HG03354 (cell line): Measurements from ENCODE around the gene STXBP5.
"Not testable (repeated sequence)": the region's sequence is repeated elsewhere in the genome, so short reads cannot be mapped to it uniquely, and the experiment has no call there.

Source experiments
- ATAC-seq: cut with Tn5 transposase; IDR thresholded peaks from one replicate; pipeline ENCODE4 v1.9.1; 2021; ENCODE audit warnings: mild to moderate bottlenecking; ENCODE audit not compliant: unreplicated experiment, poor library complexity, severe bottlenecking

Gene STXBP5

DNA sequence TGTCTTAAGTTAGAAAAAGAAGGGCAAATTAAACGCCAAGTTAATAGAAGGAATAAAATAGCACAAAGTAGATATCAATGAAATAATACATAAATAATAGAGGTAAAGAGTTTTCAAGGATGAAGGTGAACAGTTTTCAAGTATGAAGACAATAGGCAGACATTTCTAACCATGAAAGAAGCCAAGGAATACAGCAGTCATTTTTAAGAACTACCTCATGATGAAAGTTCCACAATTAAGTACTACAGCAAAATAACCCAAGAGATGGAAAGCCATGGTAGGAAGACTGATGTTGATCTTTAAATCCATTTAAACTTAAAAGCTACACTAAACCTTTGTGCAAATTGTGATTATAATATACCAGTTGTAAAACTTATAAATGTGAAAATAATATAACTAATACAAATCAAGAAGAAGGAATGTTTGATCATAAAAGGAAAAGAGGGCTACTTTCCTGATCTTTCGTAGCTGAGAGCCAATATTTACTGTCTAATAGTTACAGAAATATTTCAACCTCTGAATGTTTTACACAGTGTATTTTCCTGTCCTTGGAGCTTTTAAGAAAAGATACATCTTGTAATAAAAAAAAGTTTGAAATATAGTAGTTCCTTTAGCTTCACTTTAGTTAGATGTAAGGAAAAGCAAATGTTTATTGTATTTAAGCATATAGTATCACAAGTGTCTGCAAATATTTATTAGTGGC lies 143.1 kb downstream of the STXBP5 start:
- no peak for ATAC-seq

DNA sequence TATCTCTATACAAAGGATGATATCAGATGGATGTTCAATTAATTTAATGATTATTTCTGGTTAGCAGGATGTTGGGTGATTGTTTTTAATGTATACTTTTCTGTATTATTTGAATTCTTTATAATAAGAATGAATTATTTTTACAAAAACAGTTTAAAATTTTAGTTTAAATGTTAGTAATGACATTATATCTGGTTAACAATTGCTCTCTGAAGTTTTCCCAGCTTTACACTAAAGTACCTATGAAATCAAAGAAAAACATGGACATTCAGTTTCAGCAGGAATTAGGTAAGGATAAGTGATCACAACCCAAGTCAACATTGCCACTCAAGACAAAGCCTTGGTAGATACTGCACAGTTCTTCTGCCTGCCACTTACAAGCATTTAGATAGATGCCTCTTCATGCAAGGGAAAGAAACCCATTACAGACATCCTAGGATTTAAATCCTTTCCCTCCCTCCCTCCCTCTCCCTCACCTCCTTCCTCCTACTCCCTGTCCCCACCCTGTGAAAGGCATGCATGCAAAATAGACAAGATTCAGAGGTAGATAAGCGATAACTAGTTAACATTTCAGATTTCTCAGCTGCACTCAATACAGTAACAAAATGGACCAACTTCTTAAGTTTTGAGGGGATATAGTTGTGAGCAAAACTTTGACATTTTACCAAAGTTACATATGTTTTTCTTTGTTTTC lies 143.8 kb downstream of the STXBP5 start:
- no peak for ATAC-seq

DNA sequence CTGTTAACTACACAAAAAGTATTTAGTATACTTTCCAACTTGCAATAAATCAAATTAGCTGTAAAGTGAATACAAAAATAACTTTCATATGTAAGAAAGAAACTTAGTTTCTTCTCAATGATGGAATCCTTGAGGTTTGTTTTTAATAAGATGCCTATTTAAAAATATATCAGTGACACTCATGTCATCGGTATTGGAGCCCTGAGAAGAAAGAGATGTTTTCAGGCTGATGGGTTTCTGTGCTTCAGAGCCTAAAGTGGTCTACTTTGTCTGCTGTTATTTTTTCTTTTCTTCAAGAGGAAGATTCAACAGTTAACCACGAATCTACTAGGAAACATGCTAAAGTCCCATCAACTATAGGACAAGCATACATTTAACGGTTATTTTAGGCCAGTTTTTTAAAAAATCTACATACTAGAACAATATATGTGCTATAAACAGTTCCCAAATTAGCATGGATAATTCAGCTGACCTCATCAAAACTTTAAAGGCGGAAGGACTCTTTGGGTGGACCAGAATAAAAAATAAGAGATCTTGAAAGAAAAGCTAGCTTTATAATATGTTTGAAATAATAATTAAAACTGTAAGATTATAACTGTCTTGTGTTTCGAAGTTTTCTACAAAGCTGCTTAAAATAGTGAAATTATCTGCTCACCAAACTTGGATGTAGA lies 157.2 kb downstream of the STXBP5 start:
- no peak for ATAC-seq

DNA sequence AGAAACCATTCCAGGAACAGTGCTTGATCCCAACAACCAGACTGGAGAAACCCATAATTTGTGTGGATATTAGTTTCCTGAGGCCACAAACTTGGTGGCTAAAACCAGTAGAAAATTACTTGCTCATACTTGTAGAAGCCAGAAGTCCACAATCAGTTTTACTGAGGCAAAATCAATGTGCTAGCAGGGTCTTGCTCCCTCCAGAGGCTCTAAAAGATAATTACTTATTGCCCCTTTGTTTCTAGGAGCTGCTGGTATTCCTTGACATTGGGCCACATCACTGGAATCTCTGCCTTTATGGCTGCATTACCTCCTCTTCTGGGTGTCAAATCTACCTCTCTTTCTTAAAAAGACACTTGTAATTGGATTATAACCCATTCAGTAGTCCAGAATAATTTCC lies 162.1 kb downstream of the STXBP5 start:
- ATAC-seq: no peak

DNA sequence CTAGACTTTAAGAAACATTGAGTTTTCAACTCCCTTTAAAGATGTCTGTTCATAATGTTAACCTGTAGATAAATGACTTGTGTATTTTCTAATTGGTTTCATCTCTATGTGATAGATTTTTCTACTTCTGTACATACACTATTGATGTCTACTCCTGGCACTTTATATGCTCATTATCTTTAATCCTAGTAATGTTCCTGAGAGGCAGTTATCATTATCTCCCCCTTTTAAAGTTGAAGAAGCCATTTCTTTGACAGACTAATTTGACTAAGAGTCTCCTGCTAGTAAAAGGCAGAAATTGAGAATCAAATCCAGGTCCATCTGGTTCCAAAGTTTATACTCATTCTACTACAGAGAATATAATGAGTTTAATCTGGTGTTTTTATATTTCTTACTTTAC lies 167.1 kb downstream of the STXBP5 start:
- no peak for ATAC-seq

DNA sequence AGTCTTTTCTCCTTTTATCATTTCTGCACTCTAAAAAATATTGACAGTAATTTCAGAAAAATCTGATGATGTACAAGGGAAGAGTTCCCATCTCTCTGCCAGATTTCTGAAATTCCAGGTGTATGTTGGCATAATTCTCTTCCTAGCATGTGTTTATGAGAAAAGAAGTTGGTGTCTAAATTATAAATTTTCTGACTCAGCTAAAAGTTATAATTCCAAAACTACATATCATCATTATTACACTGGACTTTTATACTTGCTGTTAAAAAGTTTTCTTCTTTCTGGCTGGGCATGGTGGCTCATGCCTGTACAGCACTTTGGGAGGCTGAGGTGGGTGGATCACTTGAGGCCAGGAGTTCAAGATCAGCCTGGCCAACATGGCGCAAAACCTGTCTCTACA lies 168.6 kb downstream of the STXBP5 start:
- no peak for ATAC-seq

DNA sequence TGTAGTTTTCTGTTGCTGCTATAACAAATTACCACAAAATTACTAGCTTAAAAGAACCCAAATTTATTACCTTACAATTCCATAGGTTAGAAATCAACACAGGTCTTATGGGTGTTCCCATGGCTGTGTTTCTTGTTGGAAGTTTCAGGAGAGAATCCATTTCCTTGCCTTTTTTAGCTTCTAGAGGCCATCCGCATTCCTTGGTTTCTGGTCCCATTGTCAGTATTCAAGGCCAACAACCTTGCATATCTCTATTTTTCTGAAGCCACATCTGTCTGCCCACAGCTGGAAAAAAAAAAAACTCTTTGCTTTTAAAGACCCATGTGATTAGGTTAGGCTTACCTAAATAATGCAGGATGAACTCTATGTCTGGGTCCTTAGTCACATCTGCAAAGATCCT lies 174.6 kb downstream of the STXBP5 start:
- no peak for ATAC-seq

DNA sequence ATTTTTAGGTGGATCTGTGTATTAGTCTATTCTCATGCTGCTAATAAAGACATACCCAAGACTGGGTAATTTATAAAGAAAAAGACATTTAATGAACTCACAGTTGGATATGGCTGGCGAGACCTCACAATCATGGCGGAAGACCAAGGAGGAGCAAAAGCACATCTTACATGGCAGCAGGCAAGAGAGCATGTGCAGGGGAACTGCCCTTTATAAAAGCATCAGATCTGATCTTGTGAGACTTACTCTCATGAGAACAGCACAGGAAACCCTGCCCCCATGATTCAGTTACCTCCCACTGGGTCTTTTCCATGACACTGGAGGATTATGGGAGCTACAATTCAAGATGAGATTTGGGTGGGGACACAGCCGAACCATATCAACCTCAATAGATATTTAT lies 176.6 kb downstream of the STXBP5 start:
- ATAC-seq: not testable (repeated sequence)

DNA sequence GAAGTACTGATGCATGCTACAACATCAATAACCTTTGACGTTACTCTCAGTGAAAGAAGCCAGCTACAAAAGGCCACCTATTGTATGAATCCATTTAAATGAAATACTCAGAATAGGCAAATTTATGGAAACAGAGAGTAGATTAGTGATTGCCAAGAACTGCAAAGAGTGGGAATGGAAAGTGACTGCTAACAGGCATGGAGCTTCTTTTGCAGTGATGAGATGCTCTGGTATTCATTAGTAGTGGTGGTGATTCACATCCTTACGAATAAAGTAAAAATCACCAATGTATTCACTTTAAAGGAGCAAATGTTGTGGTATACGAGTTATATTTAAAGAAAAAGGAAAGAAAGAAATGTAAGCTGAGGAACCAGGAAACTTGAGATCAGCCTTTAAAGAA lies 177.5 kb downstream of the STXBP5 start:
- no peak for ATAC-seq

DNA sequence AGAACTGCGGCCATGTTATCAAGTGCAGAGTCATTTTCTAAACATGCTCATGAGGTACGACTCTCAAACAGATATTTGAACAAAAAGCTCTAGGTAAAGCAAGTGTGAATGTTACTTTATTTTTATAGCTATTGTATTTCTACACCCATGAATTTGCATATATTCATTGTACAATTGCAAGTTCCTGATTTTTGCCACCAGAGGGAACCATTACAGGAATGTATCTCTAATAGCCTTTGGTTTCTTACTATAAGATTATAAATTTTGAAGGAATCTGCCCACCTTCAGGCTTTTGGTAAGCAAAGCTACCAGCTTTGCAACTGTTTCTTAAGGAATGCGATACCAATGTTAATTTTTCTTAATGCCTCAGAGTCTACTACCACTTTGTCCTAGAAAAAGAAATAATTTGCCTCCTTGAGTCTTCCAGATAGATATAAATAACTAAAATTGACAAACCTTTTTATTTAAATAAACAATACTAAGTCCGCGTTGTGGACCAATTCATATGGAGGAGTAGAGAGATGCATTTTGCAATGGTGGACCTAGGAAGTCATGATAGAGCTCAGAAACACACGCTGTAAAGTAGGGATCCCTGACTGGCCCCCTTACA lies 178.8 kb downstream of the STXBP5 start:
- no peak for ATAC-seq

DNA sequence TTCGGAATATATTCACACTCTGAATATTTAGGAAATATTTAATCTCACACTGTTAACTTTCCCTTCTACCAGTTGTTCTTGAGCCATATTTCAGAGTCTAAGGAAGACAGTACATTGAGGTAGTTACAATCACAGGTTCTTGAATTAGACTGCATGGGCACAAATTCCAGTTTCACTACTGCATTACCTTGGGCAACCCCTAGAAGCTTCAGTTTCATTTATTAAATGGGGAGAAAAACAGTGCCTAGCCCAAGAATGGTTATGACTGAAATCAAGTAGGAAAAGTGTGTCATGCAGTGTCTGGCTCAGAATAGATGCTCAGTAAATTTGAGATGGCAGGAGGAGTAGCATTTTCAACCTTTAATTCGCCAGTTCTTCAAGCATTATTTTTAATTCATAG lies 179.8 kb downstream of the STXBP5 start:
- ATAC-seq: peak; percentile 53

DNA sequence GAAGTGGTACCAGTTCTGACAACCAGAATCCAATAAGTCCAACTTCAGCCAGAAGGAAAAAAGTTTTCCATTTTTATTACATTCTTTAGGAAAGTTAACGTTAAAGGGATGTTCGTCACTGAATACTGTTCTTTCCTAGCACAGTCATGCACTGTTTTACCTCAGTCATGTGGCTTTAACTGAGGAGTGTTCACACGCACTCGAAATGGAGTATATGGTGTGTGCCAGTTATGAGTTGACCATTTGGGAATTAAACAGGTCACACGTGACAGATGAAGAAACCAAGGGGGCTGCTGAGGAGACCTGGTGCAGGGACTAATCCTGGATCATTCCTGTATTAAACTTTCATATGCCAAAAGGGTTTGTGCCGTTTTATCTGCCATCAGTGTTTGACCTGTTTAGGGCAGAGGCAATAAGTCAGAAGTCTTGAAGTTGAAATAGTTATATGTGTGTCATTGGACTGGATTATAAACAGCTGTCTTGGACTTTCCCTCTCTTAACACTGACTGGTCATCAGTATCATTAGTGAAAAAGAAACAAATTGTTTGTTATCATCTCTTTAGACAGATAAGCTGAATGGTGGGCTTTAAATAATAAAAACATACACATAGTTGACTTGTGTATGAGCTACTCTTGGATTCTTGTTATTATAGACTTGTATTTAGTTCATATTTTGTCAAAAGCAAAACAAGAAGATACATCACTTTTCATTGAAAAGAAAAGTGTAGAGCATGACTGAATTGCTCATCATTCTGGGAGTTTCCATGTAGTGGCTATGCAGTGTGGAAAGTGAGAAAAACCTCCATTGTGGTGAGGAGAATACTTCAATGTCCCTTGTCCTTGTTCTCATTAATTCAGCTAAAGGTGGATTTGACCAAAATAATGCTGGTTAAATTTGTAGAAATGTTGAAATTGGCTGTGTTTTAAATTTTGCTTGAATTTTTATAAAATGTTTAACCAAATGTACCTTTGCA lies 180.8 kb downstream of the STXBP5 start:
- ATAC-seq: peak; percentile 76

DNA sequence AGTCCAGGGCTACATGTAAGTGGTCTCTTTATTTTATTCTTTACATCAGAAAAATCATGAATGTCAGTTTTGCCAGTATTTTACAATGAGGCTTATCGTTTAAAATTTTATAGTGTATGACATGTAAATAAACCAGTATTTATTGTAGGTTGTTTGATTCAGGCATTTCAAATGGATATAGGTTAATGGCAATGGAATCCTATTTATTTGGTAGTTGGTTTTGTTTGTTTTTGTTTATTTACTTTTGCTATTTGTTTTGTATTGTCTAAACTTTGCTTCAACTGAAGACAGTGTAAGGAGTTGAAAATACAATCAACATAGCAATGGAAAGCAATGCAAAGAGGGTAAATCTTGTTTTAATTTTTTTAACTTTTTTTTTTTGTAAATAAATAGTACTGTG lies 185.2 kb downstream of the STXBP5 start:
- no peak for ATAC-seq

DNA sequence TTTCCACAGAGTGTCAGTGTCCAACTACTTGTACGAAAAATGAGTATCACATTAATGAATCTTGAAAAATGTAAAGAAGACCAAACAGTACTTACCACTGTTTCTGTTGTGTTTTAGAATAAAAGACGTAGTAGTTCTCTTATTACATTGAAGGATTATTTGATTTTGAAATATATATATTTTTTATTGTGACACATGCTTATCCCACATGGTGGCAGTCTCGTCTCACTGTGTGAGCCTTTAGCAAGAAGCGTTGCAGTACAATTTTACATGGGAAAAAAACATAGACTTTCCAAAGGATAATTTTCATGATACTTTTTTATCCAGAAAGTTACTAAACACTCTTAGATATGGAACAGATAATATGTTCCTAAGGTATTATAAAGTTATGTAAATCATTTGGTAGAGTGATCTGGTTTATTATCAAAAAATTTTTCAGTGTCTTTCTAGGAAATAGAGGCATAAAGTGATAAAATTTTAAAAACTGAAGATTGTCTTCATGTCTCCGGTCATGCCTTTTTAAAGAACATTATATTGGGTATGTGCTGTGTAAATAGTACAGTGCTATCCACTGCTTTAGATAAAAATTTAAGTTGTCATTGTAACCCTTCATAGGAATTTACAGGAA lies 186.8 kb downstream of the STXBP5 start:
- no peak for ATAC-seq

DNA sequence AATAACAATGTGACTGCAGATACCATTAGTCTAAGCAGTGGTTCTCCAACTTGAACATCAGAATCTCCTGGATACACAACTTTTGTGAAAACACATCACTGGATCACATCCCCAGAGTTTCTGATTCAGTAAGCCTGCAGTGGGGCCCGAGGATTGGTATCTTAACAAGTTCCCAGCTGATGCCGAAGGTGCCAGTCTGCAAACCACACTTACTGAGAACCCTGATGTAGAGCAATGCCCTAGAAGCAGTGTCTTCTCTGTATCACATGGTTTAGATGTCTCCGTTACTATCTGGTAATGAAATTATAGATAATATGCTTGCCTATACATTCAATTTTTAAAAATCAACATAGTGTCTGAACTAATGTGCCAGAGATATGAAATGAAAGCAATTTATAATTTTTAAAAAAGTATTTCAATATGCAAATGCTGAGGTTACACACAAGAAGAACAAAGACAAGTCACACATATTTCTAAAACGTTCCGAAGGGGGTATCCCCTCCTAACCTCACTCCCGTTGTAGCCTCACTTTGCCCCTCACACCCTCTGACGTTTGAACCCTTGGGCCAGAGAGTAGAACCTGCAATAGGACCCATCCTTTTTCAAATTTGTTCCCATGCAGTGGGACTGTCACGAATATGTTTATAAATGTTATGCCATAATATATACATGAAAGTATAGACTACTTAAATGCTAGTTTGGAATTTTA lies 188.9 kb downstream of the STXBP5 start:
- ATAC-seq: no peak

DNA sequence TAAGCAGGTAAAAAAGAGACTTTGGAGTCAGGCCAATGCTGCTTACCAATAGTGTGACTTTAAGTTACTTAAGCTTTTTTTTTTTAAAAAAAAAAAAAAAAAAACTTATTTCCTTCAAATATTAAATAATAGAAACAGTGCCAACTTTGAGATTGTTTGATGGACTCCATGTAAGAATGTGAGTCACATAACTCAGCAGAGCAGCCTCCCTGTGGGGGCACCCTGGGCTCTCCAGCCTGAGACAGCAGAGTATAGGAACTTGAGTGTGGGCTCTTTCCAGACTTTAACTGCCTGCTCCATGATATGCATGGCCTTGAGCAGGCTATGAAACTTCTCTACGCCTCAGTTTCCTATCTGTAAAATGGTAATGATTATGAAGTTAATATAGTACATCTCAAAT lies 190.9 kb downstream of the STXBP5 start:
- ATAC-seq: no peak

DNA sequence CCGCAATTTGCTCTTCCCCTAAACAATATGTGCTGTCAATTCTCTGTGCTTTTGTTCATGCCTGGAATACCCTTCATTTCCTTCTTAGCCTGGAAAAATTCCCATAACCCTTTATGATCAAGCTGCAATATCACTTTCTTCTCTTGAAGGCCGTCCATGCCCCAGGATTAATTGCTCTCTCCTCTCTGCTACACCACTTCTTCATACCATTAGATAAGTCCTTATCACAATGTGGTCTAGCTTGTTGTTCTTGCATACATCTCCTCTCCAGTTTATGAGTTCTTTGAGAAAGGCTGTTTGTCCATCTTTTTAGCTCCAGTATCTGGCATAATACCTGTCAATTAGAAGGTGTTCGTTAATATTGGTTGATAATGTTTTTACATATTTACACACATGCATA lies 193.1 kb downstream of the STXBP5 start:
- no peak for ATAC-seq

DNA sequence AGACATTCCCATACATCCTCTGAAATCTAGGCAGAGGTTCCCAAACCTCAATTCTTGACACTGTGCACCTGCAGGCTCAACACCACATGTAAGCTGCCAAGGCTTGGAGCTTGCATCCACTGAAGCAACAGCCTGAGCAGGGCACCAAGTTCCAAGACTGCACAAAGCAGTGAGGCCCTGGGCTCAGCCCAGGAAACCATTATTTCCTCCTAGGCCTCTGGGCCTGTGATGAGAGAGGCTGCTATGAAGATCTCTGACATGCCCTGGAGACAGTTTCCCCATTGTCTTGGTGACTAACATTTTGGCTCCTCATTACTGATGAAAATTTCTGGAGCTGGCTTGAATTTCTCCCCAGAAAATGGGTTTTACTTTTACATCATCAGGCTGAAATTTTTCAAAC lies 196.8 kb downstream of the STXBP5 start:
- ATAC-seq: no peak

DNA sequence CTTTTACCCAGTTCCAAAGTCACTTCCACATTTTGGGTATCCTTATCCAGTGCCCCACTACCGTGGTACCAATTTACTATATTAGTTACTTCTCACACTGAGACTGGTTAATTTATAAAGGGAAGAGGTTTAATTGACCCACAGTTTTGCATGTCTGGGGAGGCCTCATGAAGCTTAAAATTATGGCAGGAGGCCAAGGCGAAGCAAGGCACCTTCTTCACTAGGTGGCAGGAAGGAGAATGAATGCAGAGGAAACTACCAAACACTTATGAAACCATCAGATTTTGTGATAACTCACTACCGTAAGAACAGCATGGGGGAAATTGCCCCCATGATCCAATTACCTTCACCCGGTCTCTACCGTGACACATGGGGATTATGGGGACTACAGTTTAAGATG lies 197.6 kb downstream of the STXBP5 start:
- no peak for ATAC-seq
